Measurements from ENCODE around the gene LCN12. TPM values are rescaled to one million over a fixed set of nuclear protein-coding genes. Genes with fewer than 3 reads are reported as not detected.
A peak's percentile ranks its signal among the peaks of the same experiment; 100 is the strongest.

Gene LCN12
- total and polyA plus RNA-seq, 12 donors = 0.74 to 17.9 (median 6.8) TPM

GRCh38 chr9:136940526-136941230 is 11.4 kb upstream of the LCN12 start:
- ATAC-seq = no peak
- no peak for DNase-seq
- H3K9me3 ChIP-seq = no peaks in the 10 kb centered on the region
- H3K36me3 ChIP-seq = peaks cover 10 to 54% (median 28%) of the 10 kb centered on the region in 9 donors
- no peak overlapping the region for H3K4me3 ChIP-seq
- intact Hi-C loops (cut with DNase I) = loop anchor here in 7 of 10 donors (5.0 kb wide), 6 partner anchors 38 to 148 kb away; partner anchors contain the start of genes PHPT1 (in 3 of the 7), TMEM141 (in 2 of the 7), AJM1 (in 1 of the 7) and MAMDC4 (in 1 of the 7)
- no peaks in the 10 kb centered on the region for H3K27me3 ChIP-seq
- peaks cover 13 to 50% (median 28%) of the 10 kb centered on the region in 9 donors for H3K4me1 ChIP-seq
- no peak for TF ChIP-seq CTCF (IDR thresholded peaks at IDR 0.05)
- H3K27ac ChIP-seq = peak overlapping the region; percentile 40 to 97 (median 80)
- 89% methylated on average over 42 of the region's 42 CpGs for WGBS, 2 donors

- Histone ChIP-seq H3K36me3 (peaks cover 10 to 54% (median 28%) of the 10 kb centered on the region in 9 donors), H3K27ac (peak overlapping the region in 6 of 10 donors; percentile 72 to 97 (median 86)), H3K9me3 (no peaks in the 10 kb centered on the region), H3K27me3 (no peaks in the 10 kb centered on the region), H3K4me1 (peaks cover 13 to 50% (median 28%) of the 10 kb centered on the region in 9 donors), H3K4me3 (no peak overlapping the region)
- DNase-seq (no peak), ATAC-seq (no peak)
- no peak for TF ChIP-seq CTCF (IDR thresholded peaks at IDR 0.05)
- intact Hi-C loops (cut with DNase I) = loop anchor here in 7 of 10 donors (5.0 kb wide), 6 partner anchors 39 to 149 kb away; partner anchors contain the start of genes PHPT1 (in 3 of the 7), TMEM141 (in 2 of the 7), AJM1 (in 1 of the 7) and MAMDC4 (in 1 of the 7)
- 96% methylated on average over 55 of the region's 55 CpGs for WGBS, 2 donors
These were observed 10.6 kb upstream of the LCN12 start for GRCh38 chr9:136941231-136942111.

GRCh38 chr9:136942112-136942880 is 9.8 kb upstream of the LCN12 start:
- DNase-seq (no peak), ATAC-seq (no peak)
- intact Hi-C loops (cut with DNase I) = loop anchor here in 7 of 10 donors (5.0 kb wide), 6 partner anchors 40 to 150 kb away; partner anchors contain the start of genes PHPT1 (in 3 of the 7), TMEM141 (in 2 of the 7), AJM1 (in 1 of the 7) and MAMDC4 (in 1 of the 7)
- peak overlapping the region in 5 of 10 donors; percentile 9 to 98 (median 97) for H3K27ac ChIP-seq
- H3K36me3 ChIP-seq = peaks cover 10 to 53% (median 28%) of the 10 kb centered on the region in 9 donors
- WGBS, 2 donors = 93 to 94% methylated on average over 60 of the region's 60 CpGs
- no peak for TF ChIP-seq CTCF (IDR thresholded peaks at IDR 0.05)
- H3K27me3 ChIP-seq = no peaks in the 10 kb centered on the region
- H3K9me3 ChIP-seq = no peaks in the 10 kb centered on the region
- peaks cover 13 to 57% (median 28%) of the 10 kb centered on the region in 9 donors for H3K4me1 ChIP-seq
- peak overlapping the region in 5 of 10 donors; percentile 86 to 99 (median 96) for H3K4me3 ChIP-seq

All from heart right ventricle (tissue), 16 donors.